SU-DHL-6 (cell line): ENCODE measurements around the gene MORN3.
"Not testable (repeated sequence)": the region's sequence is repeated elsewhere in the genome, so short reads cannot be mapped to it uniquely, and the experiment has no call there.

ENCODE experiments used
- H2AFZ ChIP-seq: fragments of 200-600 bp; sonication (generic); 2 replicates; pipeline ENCODE4 v1.6.1; 2014; ENCODE audit warnings: low read depth, mild to moderate bottlenecking, moderate library complexity, mixed read lengths, antibody characterized with exemption, low read length; ENCODE audit not compliant: severe bottlenecking
- H3F3A ChIP-seq: fragments of 200-600 bp; shearing (Covaris generic); 2 replicates; pipeline ENCODE4 v1.6.0; 2016; ENCODE audit warnings: antibody characterized with exemption, mild to moderate bottlenecking; ENCODE audit not compliant: insufficient read depth
- H3K27ac ChIP-seq: fragments of 200-600 bp; sonication (generic); 2 replicates; pipeline ENCODE4 v1.5.1; 2016; ENCODE audit warnings: low read depth, mild to moderate bottlenecking, low read length, moderate library complexity, mixed read lengths
- H3K27me3 ChIP-seq: fragments of 200-600 bp; sonication (generic), shearing (Covaris generic); 2 replicates; pipeline ENCODE4 v1.6.0; 2014; ENCODE audit warnings: mild to moderate bottlenecking, low read length
- H3K36me3 ChIP-seq: fragments of 200-600 bp; sonication (generic); 2 replicates; pipeline ENCODE4 v1.6.1; 2014; ENCODE audit warnings: mild to moderate bottlenecking, low read length, mixed read lengths
- H3K4me2 ChIP-seq: fragments of 300-600, 200-600 bp; shearing (Covaris generic), sonication (generic); 2 replicates; pipeline ENCODE4 v1.6.0; 2014; ENCODE audit warnings: low read length, low read depth, mild to moderate bottlenecking; ENCODE audit not compliant: poor library complexity, severe bottlenecking
- H3K4me3 ChIP-seq: fragments of 200-600 bp; sonication (generic); 2 replicates; pipeline ENCODE4 v1.5.1; 2014; ENCODE audit warnings: antibody characterized with exemption, low read length, mild to moderate bottlenecking, mixed read lengths; ENCODE audit not compliant: insufficient read depth, poor library complexity, severe bottlenecking
- H3K79me2 ChIP-seq: fragments of 200-600 bp; sonication (generic); 2 replicates; pipeline ENCODE4 v1.6.1; 2014; ENCODE audit warnings: mild to moderate bottlenecking, low read length, moderate library complexity; ENCODE audit not compliant: insufficient read depth
- H3K9ac ChIP-seq: fragments of 200-600 bp; sonication (generic); 2 replicates; pipeline ENCODE4 v1.7.0; 2014; ENCODE audit warnings: mild to moderate bottlenecking, low read length
- H3K9me2 ChIP-seq: fragments of 200-600 bp; sonication (generic); replicated peaks from 2 replicates; pipeline ENCODE4 v1.6.1; 2014; ENCODE audit warnings: low read length; ENCODE audit not compliant: insufficient read depth
- H3K9me3 ChIP-seq: fragments of 200-600 bp; sonication (generic); 2 replicates; pipeline ENCODE4 v1.6.1; 2014; ENCODE audit warnings: low read length, mixed read lengths; ENCODE audit not compliant: insufficient read depth
- H4K20me1 ChIP-seq: fragments of 200-600 bp; sonication (generic); 2 replicates; pipeline ENCODE4 v1.6.1; 2014; ENCODE audit warnings: low read depth, mild to moderate bottlenecking, antibody characterized with exemption, low read length, moderate library complexity, mixed read lengths
- EZH2phosphoT487 ChIP-seq: fragments of 200-600 bp; sonication (generic), shearing (Covaris generic); conservative IDR thresholded peaks from 2 replicates; pipeline ENCODE4 v1.6.1; 2018; ENCODE audit warnings: mild to moderate bottlenecking, antibody characterized with exemption, low read length, moderate library complexity, mixed read lengths
- TF ChIP-seq, protein P1 (sequence below): fragments of 200-600 bp; sonication (generic); IDR thresholded peaks from one replicate; pipeline ENCODE4 v1.5.1; 2017; ENCODE audit warnings: antibody characterized with exemption, mild to moderate bottlenecking, low read length, moderate library complexity; ENCODE audit not compliant: insufficient read depth, poor library complexity, severe bottlenecking

MORN3 gene

DNA sequence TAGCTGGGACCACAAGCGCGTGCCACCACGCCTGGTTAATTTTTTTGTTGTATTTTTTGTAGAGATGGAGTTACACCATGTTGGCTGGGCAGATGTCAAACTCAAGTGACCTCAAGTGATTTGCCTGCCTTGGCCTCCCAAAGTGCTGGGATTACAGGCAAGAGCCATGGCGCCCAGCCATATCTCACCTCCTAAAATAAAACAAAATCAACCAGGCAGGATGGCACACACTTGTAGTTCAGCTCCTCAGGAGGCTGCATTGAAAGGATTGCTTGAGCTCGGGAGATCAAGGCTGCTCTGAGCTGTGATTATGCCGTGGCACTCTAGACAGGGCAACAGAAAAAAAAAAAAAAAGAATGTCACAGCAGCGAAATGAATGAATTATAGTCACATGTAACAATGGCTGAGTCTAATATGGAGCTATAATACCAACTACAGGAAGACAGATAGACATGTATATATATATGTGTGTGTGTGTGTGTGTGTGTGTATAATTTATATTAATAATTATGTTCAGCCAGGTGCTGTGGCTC, 23.8 kb upstream of the MORN3 start:
- H3K27me3 ChIP-seq: no peaks in the 10 kb centered on the region
- TF ChIP-seq, protein P1, sequence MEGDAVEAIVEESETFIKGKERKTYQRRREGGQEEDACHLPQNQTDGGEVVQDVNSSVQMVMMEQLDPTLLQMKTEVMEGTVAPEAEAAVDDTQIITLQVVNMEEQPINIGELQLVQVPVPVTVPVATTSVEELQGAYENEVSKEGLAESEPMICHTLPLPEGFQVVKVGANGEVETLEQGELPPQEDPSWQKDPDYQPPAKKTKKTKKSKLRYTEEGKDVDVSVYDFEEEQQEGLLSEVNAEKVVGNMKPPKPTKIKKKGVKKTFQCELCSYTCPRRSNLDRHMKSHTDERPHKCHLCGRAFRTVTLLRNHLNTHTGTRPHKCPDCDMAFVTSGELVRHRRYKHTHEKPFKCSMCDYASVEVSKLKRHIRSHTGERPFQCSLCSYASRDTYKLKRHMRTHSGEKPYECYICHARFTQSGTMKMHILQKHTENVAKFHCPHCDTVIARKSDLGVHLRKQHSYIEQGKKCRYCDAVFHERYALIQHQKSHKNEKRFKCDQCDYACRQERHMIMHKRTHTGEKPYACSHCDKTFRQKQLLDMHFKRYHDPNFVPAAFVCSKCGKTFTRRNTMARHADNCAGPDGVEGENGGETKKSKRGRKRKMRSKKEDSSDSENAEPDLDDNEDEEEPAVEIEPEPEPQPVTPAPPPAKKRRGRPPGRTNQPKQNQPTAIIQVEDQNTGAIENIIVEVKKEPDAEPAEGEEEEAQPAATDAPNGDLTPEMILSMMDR: no peak
- TF ChIP-seq EZH2phosphoT487: no peak
- H2AFZ ChIP-seq: no peak overlapping the region
- no peaks in the 10 kb centered on the region for H3K9me3 ChIP-seq
- no peaks in the 10 kb centered on the region for H3K9me2 ChIP-seq
- no peaks in the 10 kb centered on the region for H3K79me2 ChIP-seq
- H3F3A ChIP-seq: peaks cover 2% of the 10 kb centered on the region; the same call in 1 of the 2 replicates
- H3K27ac ChIP-seq: no peak overlapping the region
- H3K9ac ChIP-seq: no peak overlapping the region
- H3K4me3 ChIP-seq: no peak overlapping the region
- no peaks in the 10 kb centered on the region for H4K20me1 ChIP-seq
- no peak overlapping the region for H3K4me2 ChIP-seq
- H3K36me3 ChIP-seq: no peaks in the 10 kb centered on the region

DNA sequence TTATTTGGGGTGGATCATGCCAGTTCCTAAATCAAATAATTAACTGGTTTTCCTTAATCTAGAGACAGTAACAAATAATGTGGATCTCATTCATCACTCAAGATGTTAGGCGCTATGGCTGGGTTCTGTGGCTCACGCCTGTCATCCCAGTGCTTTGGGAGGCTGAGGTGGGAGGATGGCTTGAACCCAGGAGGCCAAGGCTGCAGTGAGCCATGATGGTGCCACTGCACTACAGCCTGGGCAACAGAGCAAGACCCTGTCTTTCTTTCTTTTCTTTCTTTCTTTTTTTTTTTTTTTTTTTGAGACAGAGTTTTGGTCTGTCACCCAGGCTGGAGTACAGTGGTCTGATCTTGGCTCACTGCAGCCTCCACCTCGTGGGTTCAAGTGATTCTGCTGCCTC, 23.3 kb upstream of the MORN3 start:
- H3K27me3 ChIP-seq, H3K9me2 ChIP-seq, H2AFZ ChIP-seq, H3K4me2 ChIP-seq, H4K20me1 ChIP-seq, H3K27ac ChIP-seq, H3K79me2 ChIP-seq, H3K36me3 ChIP-seq, H3F3A ChIP-seq, H3K4me3 ChIP-seq, H3K9me3 ChIP-seq, H3K9ac ChIP-seq: not testable (repeated sequence)

DNA sequence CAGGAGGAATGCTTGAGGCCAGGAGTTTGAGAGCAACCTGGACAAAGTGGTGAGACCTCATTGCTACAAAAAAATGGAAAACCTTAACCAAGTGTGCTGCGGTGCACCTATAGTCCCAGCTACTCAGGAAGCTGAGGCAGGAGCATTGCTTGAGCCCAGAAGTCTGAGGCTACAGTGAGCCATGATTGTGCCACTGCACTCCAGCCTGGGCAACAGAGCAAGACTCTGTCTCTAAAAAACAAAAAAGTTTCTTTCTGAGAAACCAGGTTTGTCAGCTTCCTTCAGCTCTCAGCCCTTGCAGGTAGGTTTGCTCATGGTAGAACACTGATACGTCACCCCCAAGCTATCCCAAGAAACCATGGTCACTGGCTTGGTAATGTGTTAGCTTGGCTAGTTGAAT, 20.0 kb upstream of the MORN3 start:
- H3F3A ChIP-seq: 0 out of 2 replicates have a peak, but pooled peaks cover 6% of the 10 kb centered on the region
- no peaks in the 10 kb centered on the region for H4K20me1 ChIP-seq

DNA sequence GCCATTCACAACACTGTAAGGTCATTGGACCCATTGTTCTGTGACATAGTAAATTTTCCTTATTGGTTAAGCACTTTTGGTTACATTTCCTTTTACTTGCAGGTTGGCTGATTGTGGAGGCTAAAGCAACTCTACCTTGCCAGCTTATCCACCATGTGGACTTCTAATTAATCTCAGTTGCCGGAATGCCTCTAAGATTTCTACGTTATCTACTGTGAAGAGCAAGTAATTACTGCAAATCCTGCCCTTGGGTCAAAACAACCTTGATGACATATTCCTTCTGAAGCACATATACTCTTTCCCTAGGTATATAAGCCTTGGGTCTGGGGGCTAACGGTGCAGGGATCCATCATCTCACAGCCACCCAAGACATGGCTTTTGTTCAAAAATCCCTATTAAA, 19.5 kb upstream of the MORN3 start:
- H3K9ac ChIP-seq: no peak overlapping the region
- H3K27me3 ChIP-seq: no peaks in the 10 kb centered on the region
- H3K27ac ChIP-seq: no peak overlapping the region
- no peak for TF ChIP-seq EZH2phosphoT487
- TF ChIP-seq, protein P1: no peak
- H4K20me1 ChIP-seq: no peaks in the 10 kb centered on the region
- H3F3A ChIP-seq: 0 out of 2 replicates have a peak, but pooled peaks cover 6% of the 10 kb centered on the region
- no peak overlapping the region for H3K4me3 ChIP-seq
- no peaks in the 10 kb centered on the region for H3K36me3 ChIP-seq
- no peak overlapping the region for H3K4me2 ChIP-seq
- H3K9me3 ChIP-seq: no peaks in the 10 kb centered on the region
- H2AFZ ChIP-seq: no peak overlapping the region
- H3K79me2 ChIP-seq: no peaks in the 10 kb centered on the region
- H3K9me2 ChIP-seq: no peaks in the 10 kb centered on the region

More for the DNA sequence above, 20.0 kb upstream of the MORN3 start:
- H3K27me3 ChIP-seq: no peaks in the 10 kb centered on the region
- H3K36me3 ChIP-seq: no peaks in the 10 kb centered on the region
- no peak overlapping the region for H2AFZ ChIP-seq
- no peaks in the 10 kb centered on the region for H3K9me2 ChIP-seq
- H3K79me2 ChIP-seq: no peaks in the 10 kb centered on the region
- no peak overlapping the region for H3K4me3 ChIP-seq
- H3K4me2 ChIP-seq: no peak overlapping the region
- H3K27ac ChIP-seq: no peak overlapping the region
- H3K9me3 ChIP-seq: no peaks in the 10 kb centered on the region
- H3K9ac ChIP-seq: no peak overlapping the region
- TF ChIP-seq, protein P1: no peak
- TF ChIP-seq EZH2phosphoT487: no peak

DNA sequence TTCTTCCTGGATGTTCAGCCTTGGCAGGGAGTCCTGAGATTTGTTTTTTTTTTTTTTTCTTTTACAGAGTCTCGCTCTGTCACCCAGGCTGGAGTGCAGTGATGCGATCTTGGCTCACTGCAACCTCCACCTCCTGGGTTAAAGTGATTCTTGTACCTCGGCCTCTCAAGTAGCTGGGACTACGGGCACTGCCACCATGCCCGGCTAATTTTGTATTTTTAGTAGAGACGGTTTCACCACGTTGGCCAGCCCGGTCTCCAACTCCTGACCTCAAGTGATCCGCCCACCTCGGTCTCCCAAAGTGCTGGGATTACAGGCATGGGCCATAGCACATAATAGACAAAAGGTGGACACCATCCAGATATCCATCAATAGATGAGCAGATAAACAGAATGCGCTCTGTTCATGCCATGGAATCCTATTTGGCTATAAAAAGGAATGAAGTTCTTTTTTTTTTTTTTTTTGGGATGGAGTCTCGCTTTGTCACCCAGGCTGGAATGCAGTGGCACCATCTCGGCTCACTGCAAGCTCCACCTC, 10.3 kb upstream of the MORN3 start:
- not testable (repeated sequence) for H3K9me3 ChIP-seq, H3K4me3 ChIP-seq, H3K9me2 ChIP-seq, H3K4me2 ChIP-seq, H3K9ac ChIP-seq, H2AFZ ChIP-seq, H3K27me3 ChIP-seq, H4K20me1 ChIP-seq, H3F3A ChIP-seq, H3K27ac ChIP-seq, H3K36me3 ChIP-seq, H3K79me2 ChIP-seq
